Endothelial cell of hepatic sinusoid (primary cell): ENCODE results near the gene TENT4B.
"Not testable (repeated sequence)": the region's sequence is repeated elsewhere in the genome, so short reads cannot be mapped to it uniquely, and the experiment has no call there.

Source experiments
- in situ Hi-C: cut with HindIII; loops from 2 replicates; pipeline ENCODE4 v1.10.0; 2017; ENCODE audit warnings: low sequenced_read_pairs

TENT4B gene

DNA sequence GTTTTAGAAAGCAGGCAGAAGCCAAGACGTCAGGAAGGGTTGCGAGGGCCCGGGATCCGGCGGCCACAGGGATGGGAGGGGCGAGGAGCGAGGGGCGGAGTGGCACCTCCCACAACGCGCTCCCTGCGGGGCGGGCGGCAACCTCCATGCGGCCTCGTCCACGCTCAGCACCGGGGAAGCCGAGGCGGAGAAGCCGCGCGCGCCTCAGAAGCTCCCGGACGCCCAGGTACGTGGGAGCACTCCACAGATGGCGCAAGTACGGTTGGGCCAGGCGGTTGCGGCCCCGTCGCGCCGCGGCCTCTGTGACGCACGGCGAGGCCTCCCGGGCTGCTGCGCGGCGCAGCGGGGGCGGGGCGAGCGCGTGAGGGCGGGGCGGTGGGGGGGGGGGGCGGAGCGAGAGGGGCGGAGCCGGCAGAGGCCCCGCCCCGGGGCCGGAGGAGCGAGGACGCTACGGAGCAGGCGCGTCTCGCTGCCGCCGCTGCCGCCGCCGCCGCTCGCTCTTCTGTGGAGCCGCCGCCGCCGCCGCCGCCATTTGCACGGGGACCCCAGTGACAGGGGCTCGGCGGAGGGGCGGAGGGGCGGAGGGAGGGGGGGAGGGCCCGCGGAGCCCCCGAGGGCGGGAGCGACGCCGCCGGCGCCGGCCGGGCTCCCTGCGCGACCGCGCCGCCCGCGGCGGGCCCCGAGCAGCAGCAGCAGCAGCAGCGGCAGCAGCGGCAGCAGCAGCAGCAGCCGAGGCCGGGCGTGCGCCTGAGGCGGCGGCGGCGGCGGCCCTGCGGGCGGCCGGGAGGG lies at the start of gene TENT4B:
TSS of gene TENT4B (plus strand) at position 500 of the 789 bp plus-strand sequence. CDS start 316 bp downstream, outside the sequence.
- in situ Hi-C loops = no loop called here

DNA sequence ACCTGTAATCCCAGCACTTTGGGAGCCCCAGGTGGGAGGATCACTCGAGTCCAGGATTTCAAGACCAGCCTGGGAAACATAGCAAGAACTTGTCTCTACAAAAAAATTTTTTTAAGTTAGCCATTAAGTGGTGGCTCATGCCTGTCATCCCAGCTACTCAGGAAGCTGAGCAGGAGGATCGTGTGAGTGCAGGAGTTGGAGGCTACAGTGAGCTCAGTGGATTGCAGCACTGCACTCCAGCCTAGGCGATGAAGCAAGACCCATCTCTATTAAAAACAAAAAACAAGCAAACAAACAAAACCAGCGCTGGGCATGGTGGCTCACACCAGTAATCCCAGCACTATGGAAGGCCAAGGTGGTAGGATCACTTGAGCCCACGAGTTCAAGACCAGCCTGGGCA lies 49.3 kb upstream of the TENT4B start:
- in situ Hi-C loops = no loop called here

DNA sequence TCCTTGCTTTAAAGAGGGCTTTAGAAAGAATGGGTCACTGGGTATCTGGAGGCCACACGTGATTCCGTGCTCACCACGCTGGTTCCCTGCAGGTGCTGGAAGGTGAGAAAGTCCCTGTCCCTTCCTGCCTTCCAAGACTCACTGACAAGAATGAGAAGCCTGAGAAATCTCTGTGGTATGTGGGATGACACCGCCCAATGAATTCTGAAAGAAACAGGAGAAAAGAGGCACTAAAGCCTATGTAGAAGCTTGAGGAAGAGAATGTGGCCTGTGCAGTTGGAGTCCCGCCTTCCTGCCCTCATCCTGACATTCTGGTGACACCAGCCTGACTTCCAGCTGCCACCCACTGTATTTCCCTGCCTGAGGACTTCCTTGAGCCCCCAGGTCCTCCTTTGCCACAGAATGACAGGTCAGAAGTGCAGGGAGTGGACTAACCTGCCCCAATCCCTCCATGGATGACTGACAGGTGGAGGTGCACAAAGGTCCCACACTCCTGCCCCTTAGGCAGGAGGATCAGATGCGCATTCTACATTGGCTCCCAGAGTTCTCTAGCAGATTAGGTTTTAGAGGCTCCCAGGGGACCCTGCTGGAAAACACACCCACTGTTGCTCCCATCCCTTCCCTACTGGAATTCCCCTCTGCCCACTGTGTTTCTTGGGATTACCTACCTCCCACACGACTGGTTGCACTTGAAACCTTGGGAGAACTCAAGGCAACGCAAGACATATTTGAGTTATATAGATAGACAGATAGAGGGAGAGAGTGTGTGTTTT lies 38.6 kb upstream of the TENT4B start:
- in situ Hi-C loops = no loop called here

DNA sequence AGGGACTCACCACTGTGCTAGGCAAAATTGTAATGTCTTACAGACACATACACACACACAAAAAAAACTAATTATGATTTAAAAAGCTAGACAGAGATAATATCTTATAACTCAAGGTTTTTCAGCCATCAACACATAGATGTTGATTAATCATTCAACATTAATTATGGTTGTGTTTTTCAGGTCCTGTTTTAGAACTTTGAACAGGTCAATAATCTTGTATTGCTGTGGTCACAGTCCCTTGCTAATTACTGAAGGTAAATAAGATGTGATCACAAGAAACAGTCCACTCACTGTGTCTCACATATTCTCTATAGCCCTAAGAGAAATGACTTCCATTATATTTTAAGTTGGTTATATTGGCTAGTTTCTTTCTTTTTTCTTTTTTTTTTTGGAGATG lies 32.4 kb upstream of the TENT4B start:
- in situ Hi-C loops = no loop called here

DNA sequence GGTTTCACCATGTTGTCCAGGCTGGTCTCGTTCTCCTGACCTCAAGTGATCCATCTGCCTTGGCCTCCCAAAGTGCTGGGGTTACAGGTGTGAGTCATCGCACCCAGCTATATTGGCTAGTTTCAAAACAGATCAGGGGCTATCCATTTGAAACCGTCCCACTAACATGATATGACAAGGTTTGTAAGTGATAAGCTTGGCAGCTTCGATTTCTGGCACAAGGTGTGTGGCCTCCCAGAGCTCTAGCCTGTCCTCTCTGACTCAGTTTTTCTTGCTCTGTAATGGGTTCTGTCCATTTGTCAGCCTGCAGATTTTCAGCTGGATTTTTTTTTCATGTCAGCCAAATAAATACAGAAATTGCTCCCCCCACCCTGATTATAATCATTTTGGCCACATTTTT lies 31.8 kb upstream of the TENT4B start:
- in situ Hi-C loops = no loop called here

DNA sequence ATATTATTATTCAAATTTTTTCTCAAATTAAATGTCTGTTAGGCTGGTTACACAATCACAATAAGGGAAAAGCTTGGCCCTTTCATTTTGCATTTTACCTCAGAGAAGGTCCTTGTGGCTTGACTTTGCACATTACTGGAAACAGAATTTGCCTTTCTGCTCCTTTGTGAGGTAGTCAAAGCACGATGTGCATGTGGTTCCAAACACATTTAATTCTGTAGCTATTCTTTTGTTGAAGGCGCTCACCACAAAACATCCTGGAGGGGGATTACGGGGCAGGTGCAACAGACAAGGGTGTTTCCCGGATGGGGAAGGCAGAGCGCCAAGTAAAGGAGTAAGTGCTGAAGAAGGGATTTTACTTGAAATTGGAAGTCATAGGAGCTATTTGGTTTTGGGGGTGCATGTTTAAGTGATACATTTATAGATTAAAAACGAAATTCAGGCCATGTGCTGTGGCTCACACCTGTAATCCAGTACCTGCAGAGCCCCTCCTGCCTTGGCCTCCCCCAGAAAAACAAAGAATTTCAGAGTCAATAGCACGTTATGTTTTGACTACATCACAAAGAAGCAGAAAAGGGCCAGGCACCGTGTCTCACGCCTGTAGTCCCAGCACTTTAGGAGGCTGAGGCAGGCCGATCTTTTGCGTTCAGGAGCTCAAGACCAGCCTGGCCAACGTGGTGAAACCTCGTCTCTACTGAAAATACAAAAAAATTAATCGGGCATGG lies 31.2 kb upstream of the TENT4B start:
- in situ Hi-C loops = no loop called here

DNA sequence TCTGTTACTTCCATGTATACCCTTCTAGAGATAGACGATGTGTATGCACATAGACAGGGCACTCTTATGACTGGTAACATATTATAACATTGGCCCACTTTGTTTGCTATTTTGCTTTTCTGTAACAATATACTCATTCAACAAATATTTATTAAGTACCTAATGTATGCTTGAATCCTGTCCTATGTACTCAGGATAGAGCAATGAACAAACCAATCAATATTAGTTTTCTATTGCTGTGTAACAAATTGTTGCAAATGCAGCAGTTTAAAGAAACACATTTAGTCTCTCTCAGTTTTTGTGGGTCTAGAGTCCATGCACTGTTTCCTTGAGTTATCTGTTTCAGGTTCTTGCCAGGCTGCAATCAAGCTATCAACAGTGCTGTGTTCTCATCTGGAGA lies 29.7 kb upstream of the TENT4B start:
- in situ Hi-C loops = no loop called here

DNA sequence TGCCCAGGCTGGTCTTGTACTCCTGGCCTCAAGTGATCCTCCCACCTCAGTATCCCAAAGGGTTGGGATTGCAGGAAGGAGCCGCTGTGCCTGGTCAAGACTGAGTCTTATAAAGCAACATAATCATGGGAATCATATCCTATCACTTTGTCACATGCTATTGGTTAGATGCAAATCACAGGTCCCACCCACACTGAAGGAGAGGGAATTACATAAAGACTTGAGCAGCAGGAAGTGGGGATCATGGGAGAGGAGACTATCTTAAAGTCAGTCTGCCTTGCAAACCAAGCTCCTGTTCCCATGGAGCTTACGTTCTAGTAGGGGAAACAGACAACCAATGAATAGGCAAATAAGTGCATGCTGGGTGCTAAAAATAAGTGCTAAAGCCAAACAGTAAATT lies 28.3 kb upstream of the TENT4B start:
- in situ Hi-C loops = no loop called here

DNA sequence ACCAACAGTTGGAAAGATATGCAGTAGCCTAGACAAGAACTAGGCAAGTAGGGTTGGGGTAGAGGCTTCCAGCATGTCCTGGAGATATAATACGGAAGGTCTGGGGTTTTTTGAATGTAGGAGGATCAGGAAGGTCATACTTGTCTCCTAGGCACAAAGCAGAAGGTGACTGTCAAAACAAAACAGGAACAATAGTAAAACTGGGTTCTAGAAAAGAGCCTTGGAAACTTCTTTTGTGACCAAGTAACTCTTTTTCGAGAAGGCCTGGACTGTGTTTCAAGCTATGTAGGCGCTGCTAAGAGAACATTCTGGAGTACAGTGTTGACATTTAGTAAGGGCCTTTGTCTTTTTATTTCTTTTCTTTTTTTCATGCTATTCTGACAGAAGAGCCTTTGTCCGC lies 26.9 kb upstream of the TENT4B start:
- in situ Hi-C loops = no loop called here

DNA sequence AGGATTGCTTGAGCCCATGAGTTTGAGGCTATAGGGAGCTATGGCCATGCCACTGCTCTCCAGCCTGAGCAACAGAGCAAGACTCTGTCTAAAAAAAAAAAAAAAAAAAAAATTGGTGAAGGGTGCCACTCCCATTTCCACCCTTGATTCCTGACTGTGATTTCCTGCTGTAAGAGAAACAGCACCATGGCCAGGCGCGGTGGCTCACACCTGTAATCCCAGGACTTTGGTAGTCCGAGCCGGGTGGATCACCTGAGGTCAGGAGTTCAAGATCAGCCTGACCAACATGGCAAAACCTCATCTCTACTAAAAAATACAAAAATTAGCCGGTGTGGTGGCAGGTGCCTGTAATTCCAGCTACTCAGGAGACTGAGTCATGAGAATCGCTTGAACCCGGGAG lies 20.5 kb upstream of the TENT4B start:
- in situ Hi-C loops = not testable (repeated sequence)

DNA sequence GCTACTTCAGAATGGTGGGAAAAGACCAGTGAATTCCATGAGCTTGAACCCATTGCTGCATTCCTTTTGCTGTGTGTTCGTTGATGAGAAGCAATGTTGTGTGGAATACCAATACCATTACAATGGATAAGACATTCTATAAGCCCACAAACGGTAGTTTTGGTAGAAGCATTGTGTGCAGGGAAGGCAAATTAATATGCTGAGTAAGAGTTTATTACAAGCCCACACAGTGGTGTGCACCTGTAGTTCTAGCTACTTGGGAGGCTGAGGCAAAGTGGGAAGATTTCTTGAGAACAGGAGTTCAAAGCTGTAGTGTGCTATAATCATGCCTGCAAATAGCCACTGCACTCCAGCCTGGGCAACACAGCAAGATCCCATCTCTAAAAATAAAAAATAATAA lies 19.9 kb upstream of the TENT4B start:
- in situ Hi-C loops = no loop called here

DNA sequence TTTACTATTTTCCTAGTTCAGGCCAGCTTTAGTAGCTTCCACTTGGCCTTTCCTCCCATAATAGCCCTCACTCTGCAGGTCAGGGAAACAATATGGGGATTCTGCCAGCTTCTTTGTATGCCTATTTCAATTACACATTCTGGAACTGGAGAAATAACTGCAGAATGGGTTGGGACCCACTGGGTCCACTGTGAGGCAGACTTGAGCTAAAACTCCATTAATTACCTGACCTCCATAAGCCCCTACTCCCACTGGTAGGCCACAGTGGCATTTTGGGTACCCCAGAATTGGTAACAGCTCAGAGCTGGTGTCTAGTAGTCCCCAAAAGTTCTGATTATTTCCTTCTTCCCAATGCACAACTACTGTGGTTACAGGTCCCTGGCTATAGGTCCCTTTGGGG lies 16.7 kb upstream of the TENT4B start:
- in situ Hi-C loops = no loop called here

DNA sequence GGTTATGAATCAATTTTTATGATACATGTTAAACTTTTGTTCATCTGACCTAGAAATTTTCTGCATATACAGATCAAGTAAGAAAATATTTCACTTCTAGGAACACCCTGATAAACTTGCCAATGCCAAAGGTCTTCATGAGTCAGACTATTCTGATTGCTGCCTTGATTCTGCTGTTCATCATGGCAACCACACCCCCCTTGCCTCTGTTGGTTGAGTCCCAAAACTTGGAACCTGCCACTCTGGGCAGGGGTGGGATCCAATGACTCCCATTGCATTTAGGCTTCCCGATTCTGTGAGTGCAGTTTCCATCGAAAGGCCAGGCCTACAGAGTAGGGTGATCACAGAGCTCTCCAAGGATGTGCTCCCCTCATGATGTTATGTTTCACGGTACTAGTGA lies 15.8 kb upstream of the TENT4B start:
- in situ Hi-C loops = no loop called here

DNA sequence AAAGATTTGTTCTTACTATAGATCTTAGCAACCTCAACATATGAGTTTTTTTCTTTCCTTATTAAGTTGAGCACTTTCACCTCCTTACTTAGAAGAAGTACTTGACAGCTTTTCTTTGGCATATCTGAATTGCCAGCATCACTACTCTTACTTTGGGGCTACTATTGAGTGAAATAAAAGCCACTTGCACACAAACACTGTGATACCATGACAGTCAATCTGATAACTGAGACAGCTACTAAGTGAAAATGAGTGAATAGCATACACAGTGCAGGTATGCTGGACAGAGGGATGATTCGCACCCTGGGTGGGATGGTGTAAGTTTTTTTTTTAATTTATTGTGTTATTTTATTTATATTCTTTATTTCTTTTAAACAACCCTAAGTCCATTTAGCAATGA lies 13.5 kb upstream of the TENT4B start:
- in situ Hi-C loops = no loop called here

DNA sequence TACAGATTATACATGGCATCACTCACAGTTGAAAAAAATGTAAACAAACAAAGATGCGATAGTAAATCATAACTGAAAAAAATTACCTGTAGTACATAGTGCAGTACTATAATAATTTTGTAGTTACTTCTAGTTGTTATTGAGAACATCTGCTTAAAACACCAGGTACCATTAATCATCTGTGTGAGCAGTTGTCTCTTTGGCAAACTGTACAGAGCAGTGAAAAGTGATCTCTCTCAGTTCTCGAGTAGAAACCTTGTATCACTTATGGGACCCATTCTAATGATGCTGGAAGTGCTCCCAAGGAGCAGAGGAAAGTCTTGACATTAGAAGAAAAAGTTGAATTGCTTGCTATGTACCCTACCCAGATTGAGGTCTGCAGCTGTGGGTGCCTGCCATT lies 8.9 kb upstream of the TENT4B start:
- in situ Hi-C loops = no loop called here

DNA sequence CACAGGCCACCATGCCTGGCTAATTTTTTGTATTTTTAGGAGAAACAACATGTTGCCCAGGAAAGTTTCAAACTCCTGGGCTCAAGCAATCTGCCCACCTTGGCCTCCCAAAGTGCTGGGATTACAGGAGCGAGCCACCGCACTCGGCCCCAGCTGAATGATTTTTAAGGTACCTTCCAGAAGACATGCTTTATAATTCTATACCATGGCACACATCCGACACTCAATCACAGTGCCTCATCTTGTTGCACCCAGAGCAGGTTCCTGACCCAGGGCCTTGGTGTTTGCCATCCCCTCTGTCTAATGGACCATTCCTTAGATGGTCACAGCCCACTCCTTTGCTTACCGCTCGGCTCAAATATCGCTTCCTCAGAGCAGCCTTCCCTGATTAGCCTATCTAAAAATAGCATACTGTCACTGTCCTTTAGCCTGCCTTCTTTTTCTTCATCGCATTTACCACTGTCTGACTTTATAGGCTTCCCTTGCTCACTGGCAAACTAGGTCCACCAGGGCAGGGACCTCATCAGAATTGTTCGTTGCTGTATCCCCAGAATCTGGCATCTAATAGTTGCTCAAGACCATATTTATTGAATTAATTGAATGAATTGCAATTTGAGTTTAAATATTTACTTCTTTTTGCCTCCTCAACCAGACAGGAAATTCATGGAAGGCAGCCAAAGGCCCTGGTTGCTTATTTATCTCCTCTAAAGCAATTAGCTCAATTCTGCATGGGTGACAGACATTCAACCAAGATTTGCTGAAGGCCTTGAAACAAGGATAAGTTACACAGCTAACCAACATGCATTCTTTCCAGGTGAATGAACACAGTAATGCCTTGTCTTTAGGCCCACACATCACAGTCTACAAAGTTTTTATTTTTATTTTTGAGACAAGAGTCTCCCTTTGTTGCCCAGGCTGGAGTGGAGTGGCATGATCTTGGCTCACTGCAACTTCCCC lies 6.3 kb upstream of the TENT4B start:
- in situ Hi-C loops = no loop called here

DNA sequence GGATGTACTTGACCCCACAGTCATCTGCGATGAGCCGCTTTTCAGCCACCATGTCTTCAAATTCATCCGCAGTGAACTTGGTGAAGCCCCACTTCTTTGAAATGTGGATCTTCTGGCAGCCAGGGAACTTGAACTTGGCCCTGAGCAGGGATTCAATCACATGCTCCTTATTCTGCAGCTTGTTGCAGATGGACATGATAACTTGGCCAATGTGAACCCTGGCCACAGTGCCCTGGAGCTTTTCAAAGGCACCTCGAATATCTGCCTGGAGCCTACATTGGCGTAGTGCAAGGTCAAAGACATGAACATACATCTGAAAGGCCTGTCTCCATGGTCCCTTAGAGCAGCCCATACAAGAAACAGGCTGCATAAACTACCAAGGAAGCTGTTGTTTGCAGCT lies 1.8 kb upstream of the TENT4B start:
- in situ Hi-C loops = no loop called here

DNA sequence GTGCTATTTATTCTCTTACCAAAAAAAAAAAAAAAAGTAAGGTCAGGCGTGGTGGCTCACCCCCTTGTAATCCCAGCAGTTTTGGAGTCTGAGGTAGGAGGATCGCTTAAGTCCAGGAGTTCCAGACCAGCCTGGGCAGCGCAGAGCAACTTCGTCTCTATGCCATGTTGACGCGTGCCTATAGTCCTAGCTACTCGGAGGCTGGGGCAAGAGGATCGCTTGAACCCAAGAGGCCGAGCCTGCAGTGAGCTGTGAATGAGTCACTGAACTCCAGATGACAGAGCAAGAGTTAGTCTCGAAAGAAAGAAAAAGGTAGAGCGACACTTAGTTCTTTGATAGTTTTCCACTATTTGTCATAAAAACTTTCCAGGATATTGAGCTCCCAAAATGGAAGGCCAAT lies 1.4 kb upstream of the TENT4B start:
- in situ Hi-C loops = no loop called here

DNA sequence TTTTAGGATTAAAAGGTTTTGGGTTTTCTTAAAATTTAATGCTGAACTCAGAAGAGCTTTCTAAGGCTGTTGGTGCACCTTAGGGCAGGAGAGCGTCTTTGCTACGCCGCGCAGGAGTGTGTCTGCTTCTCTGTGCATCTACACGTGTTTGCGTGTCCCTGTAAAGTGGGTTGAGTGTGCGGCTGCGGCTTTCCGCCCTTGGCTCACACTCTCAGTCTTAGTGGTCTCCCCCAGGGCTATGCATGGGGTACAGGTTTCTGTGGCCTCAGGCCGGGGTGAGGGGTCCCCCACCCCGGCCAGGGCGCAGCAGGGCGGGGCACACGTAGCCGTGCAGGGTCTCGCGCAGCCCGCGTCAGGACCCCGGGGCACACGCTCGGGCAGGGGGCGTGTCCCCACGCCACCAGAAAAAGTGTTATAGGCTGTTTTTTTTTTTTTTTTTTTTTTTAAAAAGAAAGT lies 727 bp upstream of the TENT4B start:
- in situ Hi-C loops = no loop called here

DNA sequence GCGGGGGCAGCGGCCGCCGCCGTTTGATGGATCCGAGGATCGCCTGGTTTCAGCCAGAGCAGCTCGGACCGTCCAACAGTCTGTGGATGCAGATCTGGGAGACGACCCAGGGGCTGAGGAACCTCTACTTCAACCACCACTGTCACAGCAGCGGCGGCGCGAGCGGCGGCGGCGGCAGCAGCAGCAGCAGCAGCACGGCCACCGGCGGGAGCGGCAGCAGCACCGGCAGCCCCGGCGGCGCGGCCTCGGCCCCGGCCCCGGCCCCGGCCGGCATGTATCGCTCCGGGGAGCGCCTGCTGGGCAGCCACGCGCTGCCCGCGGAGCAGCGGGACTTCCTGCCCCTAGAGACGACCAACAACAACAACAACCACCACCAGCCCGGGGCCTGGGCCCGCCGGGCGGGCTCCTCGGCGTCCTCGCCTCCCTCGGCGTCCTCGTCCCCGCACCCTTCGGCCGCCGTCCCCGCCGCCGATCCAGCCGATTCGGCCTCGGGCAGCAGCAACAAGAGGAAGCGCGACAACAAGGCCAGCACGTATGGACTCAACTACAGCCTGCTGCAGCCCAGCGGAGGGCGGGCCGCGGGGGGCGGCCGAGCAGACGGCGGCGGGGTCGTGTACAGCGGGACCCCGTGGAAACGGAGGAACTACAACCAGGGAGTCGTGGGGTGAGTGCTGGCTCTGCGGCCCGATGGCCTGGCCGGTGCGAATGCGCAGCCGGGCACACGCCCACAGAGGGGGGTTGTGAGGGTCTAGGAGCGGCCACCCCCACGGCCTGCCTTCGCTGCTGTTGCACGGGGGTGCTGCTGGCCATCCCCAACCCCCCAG lies 702 bp downstream of the TENT4B start:
- in situ Hi-C loops = no loop called here
